ENCODE results near the gene SDS.

SDS gene

GRCh38 chr12:113398346-113399290 is 5.1 kb downstream of the SDS start:
- no peak for DNase-seq

- no peak for DNase-seq
Measured at GRCh38 chr12:113397497-113398197, 6.0 kb downstream of the SDS start.

GRCh38 chr12:113396828-113397496 is 6.7 kb downstream of the SDS start:
- DNase-seq: no peak

GRCh38 chr12:113396200-113396599 is 7.5 kb downstream of the SDS start:
- no peak for DNase-seq

GRCh38 chr12:113395119-113395518 is 8.6 kb downstream of the SDS start:
- no peak for DNase-seq

- DNase-seq: no peak
Measured at GRCh38 chr12:113393749-113394148, 9.9 kb downstream of the SDS start.

- DNase-seq: no peak
Measured at GRCh38 chr12:113392988-113393579, 10.6 kb downstream of the SDS start.

- DNase-seq: no peak
Measured at GRCh38 chr12:113392520-113392919, 11.2 kb downstream of the SDS start.

GRCh38 chr12:113391650-113392337 is 11.9 kb downstream of the SDS start:
- no peak for DNase-seq

GRCh38 chr12:113391145-113391544 is 12.5 kb downstream of the SDS start:
- DNase-seq: no peak

GRCh38 chr12:113390064-113391043 is 13.3 kb downstream of the SDS start:
- DNase-seq: no peak

- no peak for DNase-seq
Measured at GRCh38 chr12:113388351-113388750, 15.3 kb downstream of the SDS start.

- DNase-seq: no peak
Measured at GRCh38 chr12:113387631-113388030, 16.1 kb downstream of the SDS start.

GRCh38 chr12:113386866-113387566 is 16.7 kb downstream of the SDS start:
- no peak for DNase-seq

GRCh38 chr12:113385282-113385882 is 18.3 kb downstream of the SDS start:
- DNase-seq: no peak

- DNase-seq: no peak
Measured at GRCh38 chr12:113384778-113385177, 18.9 kb downstream of the SDS start.

- DNase-seq: no peak
Measured at GRCh38 chr12:113382206-113382605, 21.5 kb downstream of the SDS start.

GRCh38 chr12:113381220-113381619 is 22.5 kb downstream of the SDS start:
- no peak for DNase-seq

GRCh38 chr12:113378291-113378690 is 25.4 kb downstream of the SDS start:
- DNase-seq: no peak

GRCh38 chr12:113374823-113375428 is 28.8 kb downstream of the SDS start:
- no peak for DNase-seq
